ENCODE data around the gene CIAO1. TPM values are rescaled to one million over a fixed set of nuclear protein-coding genes. Genes with fewer than 3 reads are reported as not detected.

Gene CIAO1
- total RNA-seq, 1 donor from 2014 or later: 37.5 TPM

DNA sequence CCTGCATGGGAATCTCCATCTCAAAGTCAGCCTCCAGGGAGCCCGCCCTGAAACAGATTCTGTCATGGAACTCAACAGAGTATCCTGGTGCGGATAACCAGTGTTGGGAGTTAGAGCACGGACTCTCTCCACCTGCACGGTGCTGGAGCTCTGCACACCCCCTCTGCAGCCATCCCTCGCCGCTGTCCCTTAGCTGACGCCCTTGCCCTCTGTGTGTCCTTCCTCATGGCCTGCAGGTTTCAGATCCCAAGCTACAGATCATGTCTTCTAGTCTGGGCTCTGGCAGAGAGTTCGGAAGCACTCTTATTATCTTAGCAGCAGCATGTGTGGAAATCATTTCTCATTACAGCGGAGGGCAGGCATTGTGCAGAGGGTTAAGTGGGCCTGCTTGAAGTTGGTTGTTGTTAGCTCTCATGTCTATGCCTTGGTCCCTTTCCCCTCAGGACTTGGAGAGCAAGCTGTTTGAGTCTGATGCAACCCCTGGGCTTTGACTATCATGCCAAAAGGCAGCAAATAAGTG lies 26.2 kb upstream of the CIAO1 start:
- H3K27me3 Mint-ChIP-seq (ENCODE audit: low read depth): no peaks in the 10 kb centered on the region
- no peak overlapping the region for H3K27ac Mint-ChIP-seq (ENCODE audit: unreplicated experiment)
- no peak for DNase-seq (ENCODE audit: low spot score)
- no peaks in the 10 kb centered on the region for H3K9me3 Mint-ChIP-seq (ENCODE audit: low read depth)
- no peak overlapping the region for H3K4me3 Mint-ChIP-seq (ENCODE audit: unreplicated experiment)
- TF ChIP-seq, protein P1, sequence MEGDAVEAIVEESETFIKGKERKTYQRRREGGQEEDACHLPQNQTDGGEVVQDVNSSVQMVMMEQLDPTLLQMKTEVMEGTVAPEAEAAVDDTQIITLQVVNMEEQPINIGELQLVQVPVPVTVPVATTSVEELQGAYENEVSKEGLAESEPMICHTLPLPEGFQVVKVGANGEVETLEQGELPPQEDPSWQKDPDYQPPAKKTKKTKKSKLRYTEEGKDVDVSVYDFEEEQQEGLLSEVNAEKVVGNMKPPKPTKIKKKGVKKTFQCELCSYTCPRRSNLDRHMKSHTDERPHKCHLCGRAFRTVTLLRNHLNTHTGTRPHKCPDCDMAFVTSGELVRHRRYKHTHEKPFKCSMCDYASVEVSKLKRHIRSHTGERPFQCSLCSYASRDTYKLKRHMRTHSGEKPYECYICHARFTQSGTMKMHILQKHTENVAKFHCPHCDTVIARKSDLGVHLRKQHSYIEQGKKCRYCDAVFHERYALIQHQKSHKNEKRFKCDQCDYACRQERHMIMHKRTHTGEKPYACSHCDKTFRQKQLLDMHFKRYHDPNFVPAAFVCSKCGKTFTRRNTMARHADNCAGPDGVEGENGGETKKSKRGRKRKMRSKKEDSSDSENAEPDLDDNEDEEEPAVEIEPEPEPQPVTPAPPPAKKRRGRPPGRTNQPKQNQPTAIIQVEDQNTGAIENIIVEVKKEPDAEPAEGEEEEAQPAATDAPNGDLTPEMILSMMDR (IDR thresholded peaks at IDR 0.05): no peak
- peaks cover 5% of the 10 kb centered on the region for H3K4me1 Mint-ChIP-seq (ENCODE audit: low read depth)
- H3K36me3 Mint-ChIP-seq (ENCODE audit: low read depth): no peaks in the 10 kb centered on the region

DNA sequence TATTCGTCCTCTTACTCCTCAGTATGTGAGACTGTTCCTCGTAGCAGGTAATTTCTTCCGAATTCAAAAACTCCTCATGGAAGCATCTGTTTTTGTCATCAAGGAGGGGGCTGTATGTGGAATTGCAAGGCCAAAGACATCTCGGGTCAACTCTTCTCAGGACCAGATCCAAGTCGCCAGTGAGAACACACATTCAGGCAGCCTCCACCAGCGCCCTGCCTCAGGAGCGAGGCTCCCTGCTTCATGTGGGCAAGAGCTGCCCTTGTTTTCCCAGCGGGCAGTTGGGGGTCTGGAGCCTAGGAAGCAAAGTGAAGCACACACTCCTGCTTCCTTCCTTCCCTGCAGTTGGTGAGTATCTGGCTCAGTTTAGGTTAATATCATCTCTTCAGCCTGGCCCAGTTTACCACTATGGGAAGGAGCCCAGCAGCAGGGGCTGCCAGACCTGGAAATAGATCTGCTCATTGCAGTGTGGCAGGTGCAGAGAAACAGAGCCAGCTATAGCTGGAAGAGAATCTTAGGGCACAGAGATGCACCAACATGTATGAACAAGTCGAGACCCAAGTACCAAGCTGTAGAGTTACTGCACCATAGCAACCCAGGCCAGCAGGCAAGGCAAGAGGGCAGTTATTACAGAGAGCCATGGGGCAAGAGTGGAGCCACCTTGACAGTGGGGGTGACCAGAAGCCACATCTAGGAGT lies 25.5 kb upstream of the CIAO1 start:
- H3K27ac Mint-ChIP-seq (ENCODE audit: unreplicated experiment): no peak overlapping the region
- H3K4me3 Mint-ChIP-seq (ENCODE audit: unreplicated experiment): no peak overlapping the region
- no peaks in the 10 kb centered on the region for H3K36me3 Mint-ChIP-seq (ENCODE audit: low read depth)
- no peaks in the 10 kb centered on the region for H3K27me3 Mint-ChIP-seq (ENCODE audit: low read depth)
- DNase-seq (ENCODE audit: low spot score): peak; percentile 9
- TF ChIP-seq, protein P1 (IDR thresholded peaks at IDR 0.05): no peak
- H3K4me1 Mint-ChIP-seq (ENCODE audit: low read depth): peaks cover 6% of the 10 kb centered on the region
- H3K9me3 Mint-ChIP-seq (ENCODE audit: low read depth): no peaks in the 10 kb centered on the region

DNA sequence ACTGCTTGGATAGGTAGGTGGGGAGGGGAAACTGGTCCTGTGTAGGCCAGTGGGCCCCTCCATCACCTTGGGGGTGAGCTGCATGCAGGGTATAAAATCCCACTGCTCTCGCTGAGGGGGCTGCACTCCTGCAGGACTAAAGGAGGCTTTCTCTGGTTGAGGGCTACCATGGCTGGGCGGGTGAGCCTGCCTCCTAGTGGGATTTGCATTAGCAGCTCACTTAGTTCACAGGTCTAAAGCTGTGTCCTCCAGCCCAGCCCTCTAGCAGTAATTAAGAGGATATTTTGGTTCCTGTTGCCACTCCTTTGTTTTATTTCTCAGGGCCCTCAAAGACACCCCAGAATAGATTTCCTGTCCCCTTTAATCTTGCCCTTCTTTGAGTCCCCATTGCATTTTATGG lies 24.8 kb upstream of the CIAO1 start:
- no peaks in the 10 kb centered on the region for H3K27me3 Mint-ChIP-seq (ENCODE audit: low read depth)
- no peak overlapping the region for H3K27ac Mint-ChIP-seq (ENCODE audit: unreplicated experiment)
- peaks cover 14% of the 10 kb centered on the region for H3K4me1 Mint-ChIP-seq (ENCODE audit: low read depth)
- TF ChIP-seq, protein P1 (IDR thresholded peaks at IDR 0.05): no peak
- no peak overlapping the region for H3K4me3 Mint-ChIP-seq (ENCODE audit: unreplicated experiment)
- H3K9me3 Mint-ChIP-seq (ENCODE audit: low read depth): no peaks in the 10 kb centered on the region
- H3K36me3 Mint-ChIP-seq (ENCODE audit: low read depth): no peaks in the 10 kb centered on the region
- DNase-seq (ENCODE audit: low spot score): peak; percentile 22

DNA sequence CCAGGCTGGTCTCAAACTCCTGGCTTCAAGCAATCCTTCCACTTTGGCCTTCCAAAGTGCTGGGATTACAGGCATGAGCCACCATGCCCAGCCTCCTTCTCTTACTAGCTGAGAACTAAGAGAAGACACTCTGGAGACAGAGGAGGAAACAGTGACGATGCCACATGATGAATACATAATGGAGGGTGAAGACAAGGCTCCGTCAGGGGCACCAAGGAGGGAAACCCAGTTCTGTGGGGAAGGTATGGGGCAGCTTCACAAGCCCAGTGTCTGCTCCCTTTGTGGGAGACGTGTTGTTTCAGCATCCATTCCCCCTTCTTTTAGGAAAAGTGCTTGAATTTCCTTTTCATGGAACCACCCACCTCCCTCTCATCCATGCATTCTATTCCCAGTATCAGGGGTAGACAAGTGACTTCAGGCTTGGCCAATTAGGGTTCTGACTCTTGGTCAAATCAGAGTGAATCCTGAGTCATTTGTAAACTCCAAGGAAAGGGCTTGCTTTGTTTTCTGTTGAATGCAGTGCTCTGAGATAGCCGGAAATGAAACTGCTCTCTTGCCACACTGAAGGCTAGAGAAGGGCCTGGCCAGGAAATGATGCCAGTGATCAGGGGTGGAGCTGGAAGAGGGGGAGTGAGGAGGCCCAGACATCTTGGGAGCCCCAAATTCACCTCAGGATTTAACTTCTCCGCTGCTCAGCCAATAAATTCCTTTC lies 24.0 kb upstream of the CIAO1 start:
- Mint-ChIP-seq H3K27me3 (ENCODE audit: low read depth) (no peaks in the 10 kb centered on the region), H3K4me1 (ENCODE audit: low read depth) (peaks cover 16% of the 10 kb centered on the region), H3K9me3 (ENCODE audit: low read depth) (no peaks in the 10 kb centered on the region), H3K4me3 (ENCODE audit: unreplicated experiment) (no peak overlapping the region), H3K27ac (ENCODE audit: unreplicated experiment) (no peak overlapping the region), H3K36me3 (ENCODE audit: low read depth) (no peaks in the 10 kb centered on the region)
- DNase-seq (ENCODE audit: low spot score): peak; percentile 18
- TF ChIP-seq, protein P1 (IDR thresholded peaks at IDR 0.05): no peak

DNA sequence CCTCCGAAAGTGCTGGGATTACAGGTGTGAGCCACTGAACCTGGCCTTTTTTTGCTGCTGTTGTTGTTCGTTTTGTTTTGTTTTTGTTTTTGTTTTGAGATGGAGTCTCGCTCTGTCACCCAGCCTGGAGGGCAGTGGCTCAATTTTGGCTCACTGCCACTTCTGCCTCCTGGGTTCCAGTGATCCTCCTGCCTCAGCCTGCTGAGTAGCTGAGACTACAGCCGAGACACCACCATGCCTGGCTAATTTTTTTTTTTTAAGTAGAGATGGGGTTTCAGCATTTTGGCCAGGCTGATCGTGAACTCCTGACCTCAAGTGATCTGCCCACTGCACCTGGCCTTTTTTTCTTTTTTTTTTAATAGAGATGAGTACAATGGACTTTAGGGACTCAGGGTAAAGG lies 22.2 kb upstream of the CIAO1 start:
- H3K27ac Mint-ChIP-seq (ENCODE audit: unreplicated experiment): no peak overlapping the region
- peaks cover 18% of the 10 kb centered on the region for H3K4me1 Mint-ChIP-seq (ENCODE audit: low read depth)
- no peaks in the 10 kb centered on the region for H3K36me3 Mint-ChIP-seq (ENCODE audit: low read depth)
- no peaks in the 10 kb centered on the region for H3K27me3 Mint-ChIP-seq (ENCODE audit: low read depth)
- TF ChIP-seq, protein P1 (IDR thresholded peaks at IDR 0.05): no peak
- no peak for DNase-seq (ENCODE audit: low spot score)
- H3K4me3 Mint-ChIP-seq (ENCODE audit: unreplicated experiment): no peak overlapping the region
- no peaks in the 10 kb centered on the region for H3K9me3 Mint-ChIP-seq (ENCODE audit: low read depth)

Data from chondrocyte (in vitro differentiated cells).